HCT116 (cell line): Measurements from ENCODE around the gene TNPO2. TPM values are rescaled to one million over a fixed set of nuclear protein-coding genes. Genes with fewer than 3 reads are reported as not detected.

Source experiments
- ATAC-seq: fragments of 200-7000 bp; cut with Tn5 transposase; 2 replicates; pipeline ENCODE4 v1.9.1; 2020; ENCODE audit warnings: mild to moderate bottlenecking, moderate library complexity
- BruUV-seq: library from RNA; stranded (reverse); fragments of 400-500 nt; replicated peaks from 2 replicates; lab custom pipeline; 2021; lab: Mats Ljungman, UMichigan
- CTCF ChIA-PET: fragments of 300-600 bp; sonication (Branson Sonifier 250); formaldehyde crosslinking; loops from one replicate; lab custom pipeline; 2021; ENCODE audit warnings: antibody characterized with exemption; lab: Charles Lee
- POLR2A ChIA-PET: fragments of 300-600, 350-600 bp; sonication (Branson Sonifier 250); formaldehyde crosslinking; loops from one replicate; lab custom pipeline; 2021; ENCODE audit warnings: antibody characterized with exemption; lab: Charles Lee
- RAD21 ChIA-PET, 2 experiments: fragments of 300-600 bp; sonication (Branson Sonifier 250); formaldehyde crosslinking; loops; one replicate each; lab custom pipeline; 2023; ENCODE audit warnings: low total read pairs in 2 of 2; ENCODE audit not compliant: uncharacterized antibody in 2 of 2, unreplicated experiment in 2 of 2, low non-redundant PET in 1 of 2; lab: Charles Lee
- DNase-seq: peaks from one replicate; pipeline ENCODE4 v3.0.0-alpha.2; 2010; ENCODE audit warnings: low read depth, low spot score
- H2AFZ ChIP-seq: fragments of 200-600 bp; shearing (Covaris generic), sonication (generic); 2 replicates; pipeline ENCODE4 v1.6.1; 2017; ENCODE audit warnings: low read depth, mixed run types, mixed read lengths, antibody characterized with exemption, low read length; ENCODE audit not compliant: poor library complexity, severe bottlenecking
- H3K27ac ChIP-seq: 2 replicates; pipeline ENCODE4 v1.5.1; 2012; ENCODE audit warnings: low read depth, low read length
- H3K27me3 ChIP-seq: fragments of 200-600 bp; sonication (generic); 2 replicates; pipeline ENCODE4 v1.6.1; 2016; ENCODE audit warnings: mixed run types, low read length, mixed read lengths; ENCODE audit not compliant: insufficient read depth
- H3K36me3 ChIP-seq, 2 experiments: fragments of 200-500 bp in 1 of 2; fragments of 200-600 bp in 1 of 2; sonication (Bioruptor generic) in 1 of 2; sonication (generic) in 1 of 2; 2 replicates each; pipeline versions ENCODE4 v1.5.1 to v1.6.1; 2014 to 2016; ENCODE audit warnings: low read length in 2 of 2, inconsistent platforms in 1 of 2, mixed read lengths in 1 of 2, mixed run types in 1 of 2; ENCODE audit not compliant: insufficient read depth in 2 of 2, control insufficient read depth in 1 of 2
- H3K4me1 ChIP-seq, 2 experiments: fragments of 200-600 bp in 1 of 2; sonication (generic) in 1 of 2; 2 replicates each; pipeline versions ENCODE4 v1.5.1 to v1.6.1; 2012 to 2017; ENCODE audit warnings: low read length in 2 of 2, inconsistent platforms in 1 of 2, mild to moderate bottlenecking in 1 of 2, mixed read lengths in 1 of 2, mixed run types in 1 of 2, moderate library complexity in 1 of 2; ENCODE audit not compliant: insufficient read depth in 2 of 2, control insufficient read depth in 1 of 2
- H3K4me2 ChIP-seq: fragments of 200-600 bp; sonication (generic); 2 replicates; pipeline ENCODE4 v1.6.1; 2017; ENCODE audit warnings: mixed run types, low read length, mixed read lengths
- H3K4me3 ChIP-seq, 2 experiments: fragments of 200-600 bp in 1 of 2; sonication (generic) in 1 of 2; replicated peaks in 1 of 2; 2 replicates each; pipeline ENCODE4 v1.5.1; 2011 to 2016; ENCODE audit warnings: low read length in 2 of 2, control low read depth in 1 of 2, low read depth in 1 of 2, mild to moderate bottlenecking in 1 of 2, mixed read lengths in 1 of 2, mixed run types in 1 of 2
- H3K79me2 ChIP-seq: fragments of 200-600 bp; sonication (generic); 2 replicates; pipeline ENCODE4 v1.6.1; 2017; ENCODE audit warnings: mild to moderate bottlenecking, mixed run types, low read length, moderate library complexity, mixed read lengths; ENCODE audit not compliant: insufficient read depth
- H3K9ac ChIP-seq: fragments of 200-600 bp; sonication (generic); 2 replicates; pipeline ENCODE4 v1.6.1; 2016; ENCODE audit warnings: low read length, mixed read lengths
- H3K9me2 ChIP-seq: fragments of 200-600 bp; sonication (generic), shearing (Covaris generic); 2 replicates; pipeline ENCODE4 v1.6.1; 2017; ENCODE audit warnings: mixed run types, mild to moderate bottlenecking, moderate library complexity; ENCODE audit not compliant: insufficient read depth
- H3K9me3 ChIP-seq, 2 experiments: fragments of 200-500 bp in 1 of 2; fragments of 200-600 bp in 1 of 2; sonication (Bioruptor generic) in 1 of 2; sonication (generic) in 1 of 2; 2 replicates each; pipeline ENCODE4 v1.6.1; 2014 to 2017; ENCODE audit warnings: low read length in 2 of 2, mixed read lengths in 2 of 2, inconsistent platforms in 1 of 2, low read depth in 1 of 2, mild to moderate bottlenecking in 1 of 2, mixed run types in 1 of 2, moderate library complexity in 1 of 2; ENCODE audit not compliant: control insufficient read depth in 1 of 2, insufficient read depth in 1 of 2
- H4K20me1 ChIP-seq: fragments of 200-600 bp; sonication (generic), shearing (Covaris generic); 2 replicates; pipeline ENCODE4 v1.6.1; 2017; ENCODE audit warnings: mixed run types, mild to moderate bottlenecking, moderate library complexity; ENCODE audit not compliant: insufficient read depth
- ATF3 ChIP-seq: IDR thresholded peaks from 2 replicates; pipeline ENCODE4 v1.6.1; 2012
- CBX3 ChIP-seq: IDR thresholded peaks from 2 replicates; pipeline ENCODE4 v1.6.1; 2012; ENCODE audit warnings: low read depth
- CEBPB ChIP-seq: IDR thresholded peaks from 2 replicates; pipeline ENCODE4 v1.6.1; 2012; ENCODE audit warnings: low read depth
- EGR1 ChIP-seq: IDR thresholded peaks from 2 replicates; pipeline ENCODE4 v1.6.1; 2012; ENCODE audit warnings: low read depth
- EZH2 ChIP-seq: fragments of 200-600 bp; sonication (generic); IDR thresholded peaks from 2 replicates; pipeline ENCODE4 v1.6.1; 2017; ENCODE audit warnings: antibody characterized with exemption, mixed run types
- EZH2phosphoT487 ChIP-seq: fragments of 200-600 bp; IDR thresholded peaks from 2 replicates; pipeline ENCODE4 v1.6.1; 2018; ENCODE audit warnings: antibody characterized with exemption, borderline replicate concordance
- FOSL1 ChIP-seq: IDR thresholded peaks from 2 replicates; pipeline ENCODE4 v1.6.1; 2012; ENCODE audit warnings: low read depth
- POLR2A ChIP-seq: IDR thresholded peaks from 2 replicates; pipeline ENCODE4 v1.7.0; 2011; ENCODE audit warnings: borderline replicate concordance; ENCODE audit not compliant: insufficient read depth, insufficient read length; ENCODE audit errors: extremely low read depth
- RAD21 ChIP-seq: IDR thresholded peaks from 2 replicates; pipeline ENCODE4 v1.6.1; 2012; ENCODE audit warnings: low read depth, mild to moderate bottlenecking
- SIN3A ChIP-seq: IDR thresholded peaks from 2 replicates; pipeline ENCODE4 v1.6.1; 2012; ENCODE audit warnings: low read depth
- SRF ChIP-seq: IDR thresholded peaks from 2 replicates; pipeline ENCODE4 v1.6.1; 2012; ENCODE audit warnings: low read depth
- YY1 ChIP-seq: IDR thresholded peaks from 2 replicates; pipeline ENCODE4 v1.6.1; 2011; ENCODE audit warnings: low read length, low read depth, moderate library complexity, mild to moderate bottlenecking; ENCODE audit not compliant: insufficient replicate concordance; ENCODE audit errors: extremely low read depth
- intact Hi-C: fragments of 100-400 bp; cut with micrococcal nuclease; formaldehyde crosslinking; loops from 2 replicates; pipeline ENCODE4 v1.10.0; 2022
- total RNA-seq: library from RNA; stranded (reverse); gene quantifications from one replicate; pipeline ENCODE4 v1.2.1, GENCODE V29; 2021; ENCODE audit not compliant: unreplicated experiment
- TF ChIP-seq, protein P1 (sequence below), 3 experiments: fragments of 200-600 bp in 1 of 3; sonication (generic) in 1 of 3; IDR thresholded peaks in 2 of 3; conservative IDR thresholded peaks in 1 of 3; 2 replicates each; pipeline ENCODE4 v1.5.1; 2012 to 2017; ENCODE audit warnings: low read depth in 2 of 3, low read length in 2 of 3, antibody characterized with exemption in 1 of 3, borderline replicate concordance in 1 of 3, control low read depth in 1 of 3, mild to moderate bottlenecking in 1 of 3, mixed read lengths in 1 of 3, mixed run types in 1 of 3, moderate library complexity in 1 of 3; ENCODE audit not compliant: insufficient read depth in 1 of 3
- TF ChIP-seq, protein P2 (sequence below): IDR thresholded peaks from 2 replicates; pipeline ENCODE4 v1.6.1; 2011; ENCODE audit warnings: mild to moderate bottlenecking, low read length, moderate library complexity; ENCODE audit not compliant: insufficient replicate concordance; ENCODE audit errors: extremely low read depth

TNPO2 gene
- total RNA-seq, 1 experiment from 2014 or later, result 81.8 TPM

- no peaks in the 10 kb centered on the region for H3K9me2 ChIP-seq
- CTCF ChIA-PET, result interaction anchor here (0.5 to 0.7 kb wide), 2 partner anchors 81 to 478 kb away, joined by 4 to 5 read pairs; no protein-coding TSS in a partner anchor
- no peaks in the 10 kb centered on the region for H3K9me3 ChIP-seq
- H3K4me3 ChIP-seq, result no peak overlapping the region
- H3K36me3 ChIP-seq, result peaks cover 1 to 5% of the 10 kb centered on the region in 2 experiments; a peak in 2 of 4 replicates
- TF ChIP-seq EZH2phosphoT487, result no peak
- no peak for TF ChIP-seq POLR2A
- TF ChIP-seq YY1, result no peak
- TF ChIP-seq SRF, result no peak
- TF ChIP-seq, protein P1, sequence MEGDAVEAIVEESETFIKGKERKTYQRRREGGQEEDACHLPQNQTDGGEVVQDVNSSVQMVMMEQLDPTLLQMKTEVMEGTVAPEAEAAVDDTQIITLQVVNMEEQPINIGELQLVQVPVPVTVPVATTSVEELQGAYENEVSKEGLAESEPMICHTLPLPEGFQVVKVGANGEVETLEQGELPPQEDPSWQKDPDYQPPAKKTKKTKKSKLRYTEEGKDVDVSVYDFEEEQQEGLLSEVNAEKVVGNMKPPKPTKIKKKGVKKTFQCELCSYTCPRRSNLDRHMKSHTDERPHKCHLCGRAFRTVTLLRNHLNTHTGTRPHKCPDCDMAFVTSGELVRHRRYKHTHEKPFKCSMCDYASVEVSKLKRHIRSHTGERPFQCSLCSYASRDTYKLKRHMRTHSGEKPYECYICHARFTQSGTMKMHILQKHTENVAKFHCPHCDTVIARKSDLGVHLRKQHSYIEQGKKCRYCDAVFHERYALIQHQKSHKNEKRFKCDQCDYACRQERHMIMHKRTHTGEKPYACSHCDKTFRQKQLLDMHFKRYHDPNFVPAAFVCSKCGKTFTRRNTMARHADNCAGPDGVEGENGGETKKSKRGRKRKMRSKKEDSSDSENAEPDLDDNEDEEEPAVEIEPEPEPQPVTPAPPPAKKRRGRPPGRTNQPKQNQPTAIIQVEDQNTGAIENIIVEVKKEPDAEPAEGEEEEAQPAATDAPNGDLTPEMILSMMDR (IDR thresholded peaks at IDR 0.05 in 2 of 3, conservative IDR thresholded peaks at IDR 0.05 in 1 of 3; ENCODE audit: borderline replicate concordance in 1 of 3, insufficient read depth in 1 of 3, low read depth in 2 of 3, low read length in 2 of 3), result no peak
- TF ChIP-seq CBX3, result no peak
- no peak for TF ChIP-seq RAD21
- TF ChIP-seq, protein P2, sequence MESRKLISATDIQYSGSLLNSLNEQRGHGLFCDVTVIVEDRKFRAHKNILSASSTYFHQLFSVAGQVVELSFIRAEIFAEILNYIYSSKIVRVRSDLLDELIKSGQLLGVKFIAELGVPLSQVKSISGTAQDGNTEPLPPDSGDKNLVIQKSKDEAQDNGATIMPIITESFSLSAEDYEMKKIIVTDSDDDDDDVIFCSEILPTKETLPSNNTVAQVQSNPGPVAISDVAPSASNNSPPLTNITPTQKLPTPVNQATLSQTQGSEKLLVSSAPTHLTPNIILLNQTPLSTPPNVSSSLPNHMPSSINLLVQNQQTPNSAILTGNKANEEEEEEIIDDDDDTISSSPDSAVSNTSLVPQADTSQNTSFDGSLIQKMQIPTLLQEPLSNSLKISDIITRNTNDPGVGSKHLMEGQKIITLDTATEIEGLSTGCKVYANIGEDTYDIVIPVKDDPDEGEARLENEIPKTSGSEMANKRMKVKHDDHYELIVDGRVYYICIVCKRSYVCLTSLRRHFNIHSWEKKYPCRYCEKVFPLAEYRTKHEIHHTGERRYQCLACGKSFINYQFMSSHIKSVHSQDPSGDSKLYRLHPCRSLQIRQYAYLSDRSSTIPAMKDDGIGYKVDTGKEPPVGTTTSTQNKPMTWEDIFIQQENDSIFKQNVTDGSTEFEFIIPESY, result no peak
- TF ChIP-seq CEBPB, result no peak
- TF ChIP-seq ATF3, result no peak
- TF ChIP-seq SIN3A, result no peak
- TF ChIP-seq EZH2, result no peak
- no peak for TF ChIP-seq EGR1
- no peak for TF ChIP-seq FOSL1
- TF ChIP-seq, all 23 proteins: peak for 0
- Histone ChIP-seq H3K9ac (no peak overlapping the region), H3K4me2 (peak overlapping the region; percentile 93; the same call in 1 of the 2 replicates), H4K20me1 (no peaks in the 10 kb centered on the region), H2AFZ (no peak overlapping the region), H3K79me2 (peaks cover 10% of the 10 kb centered on the region; the same call in 1 of the 2 replicates), H3K27ac (no peak overlapping the region), H3K4me1 (peaks cover 9 to 23% of the 10 kb centered on the region in 2 experiments; a peak in 3 of 4 replicates), H3K27me3 (no peaks in the 10 kb centered on the region)
- DNase-seq (no peak), ATAC-seq (no peak)
- intact Hi-C loops, result no loop called here
- ChIA-PET RAD21 (no interaction called here), POLR2A (no interaction called here)
- TSS peak; percentile 28 for BruUV-seq
These were observed 29.1 kb downstream of the TNPO2 start for GRCh38 chr19:12694641-12695040.
